ENCODE data around the gene ATP5PD. TPM values are rescaled to one million over a fixed set of nuclear protein-coding genes. Genes with fewer than 3 reads are reported as not detected.

ATP5PD gene
- total and polyA plus RNA-seq, 2 of the 8 experiments (the other 6 are each of a cell fraction or from before 2014, with no cell fraction given), result 335 to 407 TPM

GRCh38 chr17:75084039-75084660 lies 37.4 kb upstream of the ATP5PD start (continued):
- TF ChIP-seq CHD7 (IDR thresholded peaks at IDR 0.05; ENCODE audit: insufficient replicate concordance, low read length) (no peak), ZNF274 (IDR thresholded peaks at IDR 0.05; ENCODE audit: borderline replicate concordance, extremely low read depth, low read length) (no peak), BCL11A (IDR thresholded peaks at IDR 0.05; ENCODE audit: low read depth in 2 of 2, low read length in 2 of 2) (no peak), FOSL1 (IDR thresholded peaks at IDR 0.05; ENCODE audit: insufficient read depth, low read depth, low read length) (no peak), RFX5 (IDR thresholded peaks at IDR 0.05; ENCODE audit: borderline replicate concordance, low read depth, low read length) (no peak), USF2 (IDR thresholded peaks at IDR 0.05; ENCODE audit: low read length) (no peak), JUND (IDR thresholded peaks at IDR 0.05; ENCODE audit: low read length) (no peak)
